ENCODE data around the gene HIC2.
"Not testable (repeated sequence)": the region's sequence is repeated elsewhere in the genome, so short reads cannot be mapped to it uniquely, and the experiment has no call there.

- TF ChIP-seq ZNF24 (IDR thresholded peaks at IDR 0.05); SP1 (IDR thresholded peaks at IDR 0.05; ENCODE audit: low read depth, low read length); CTCF (IDR thresholded peaks at IDR 0.05 in 2 of 3, conservative IDR thresholded peaks at IDR 0.05 in 1 of 3; ENCODE audit: control insufficient read depth in 2 of 3, extremely low read depth in 1 of 3, insufficient read depth in 1 of 3, low read depth in 3 of 3, low read length in 3 of 3); EP300 (IDR thresholded peaks at IDR 0.05; ENCODE audit: borderline replicate concordance in 1 of 2, control insufficient read depth in 1 of 2, low read depth in 2 of 2, low read length in 2 of 2); SUPT20H (IDR thresholded peaks at IDR 0.05; ENCODE audit: borderline replicate concordance, control insufficient read depth, low read depth, low read length); CHD2 (IDR thresholded peaks at IDR 0.05; ENCODE audit: borderline replicate concordance, low read depth, low read length); MAX (IDR thresholded peaks at IDR 0.05; ENCODE audit: low read depth, low read length); ZZZ3 (IDR thresholded peaks at IDR 0.05; ENCODE audit: control insufficient read depth, insufficient read length, low read depth); SUZ12 (IDR thresholded peaks at IDR 0.05; ENCODE audit: unreplicated experiment); RCOR1 (conservative IDR thresholded peaks at IDR 0.05; ENCODE audit: low read depth, low read length): not testable (repeated sequence)
Observed at GRCh38 chr22:21417853-21418252, 682 bp downstream of the HIC2 start.

All from GM12878 (cell line).